Stomach (tissue), 9 donors: Measurements from ENCODE around the gene NUDT1. TPM values are rescaled to one million over a fixed set of nuclear protein-coding genes. Genes with fewer than 3 reads are reported as not detected.

Experiments
- DNase-seq, 2 donors: peaks; one replicate each; pipeline versions ENCODE4 v3.0.0 to v3.0.0-alpha.2; 2013 to 2019
- H3K27ac ChIP-seq, 5 donors: fragments of 200-600 bp in 4 of 5; sonication (generic) in 4 of 5; one replicate each; pipeline ENCODE4 v1.5.1; 2013 to 2019; ENCODE audit warnings: mild to moderate bottlenecking in 1 of 5, moderate library complexity in 1 of 5
- H3K27me3 ChIP-seq, 3 donors: fragments of 200-600 bp; sonication (generic); one replicate each; pipeline ENCODE4 v1.5.1; 2017 to 2019; ENCODE audit warnings: mixed run types in 1 of 3
- H3K36me3 ChIP-seq, 4 donors: fragments of 200-600 bp; sonication (generic); 1 replicate in 3 of 4; 2 replicates in 1 of 4; pipeline ENCODE4 v1.5.1; 2016 to 2019
- H3K4me1 ChIP-seq, 4 donors: fragments of 200-600 bp; sonication (generic); one replicate each; pipeline ENCODE4 v1.5.1; 2016 to 2019
- H3K4me3 ChIP-seq, 4 donors: fragments of 200-600 bp; sonication (generic) in 3 of 4; one replicate each; pipeline ENCODE4 v1.5.1; 2016 to 2019; ENCODE audit warnings: mild to moderate bottlenecking in 1 of 4
- H3K9me3 ChIP-seq, 4 donors: fragments of 200-600 bp; sonication (generic); one replicate each; pipeline ENCODE4 v1.5.1; 2016 to 2019
- EP300 ChIP-seq: sonication (generic); formaldehyde crosslinking; IDR thresholded peaks from one replicate; pipeline ENCODE4 v1.6.1; 2017; ENCODE audit warnings: antibody characterized with exemption
- POLR2A ChIP-seq, 4 donors: fragments of 450-650 bp; IDR thresholded peaks; one replicate each; pipeline ENCODE4 v1.6.1; 2016; ENCODE audit warnings: antibody characterized with exemption in 4 of 4, control low read depth in 2 of 4, mild to moderate bottlenecking in 1 of 4, moderate library complexity in 1 of 4
- POLR2AphosphoS5 ChIP-seq, 3 donors: sonication (generic); formaldehyde crosslinking; IDR thresholded peaks; one replicate each; pipeline ENCODE4 v1.6.1; 2016; ENCODE audit warnings: antibody characterized with exemption in 3 of 3
- WGBS, 5 donors: extraction: QIAGEN DNeasy Blood & Tissue Kit in 3 of 5; methylation state at CpG; one replicate each; pipeline versions ENCODE4 v1.1.5 to v1.1.7; 2013 to 2018; 5-methylcytosine and 5-hydroxymethylcytosine counted together
- intact Hi-C: fragments of 100-400 bp; cut with DNase I; formaldehyde crosslinking; loops from one replicate; pipeline ENCODE4 v1.15.1; 2023; ENCODE audit warnings: low total_unique reads
- polyA plus RNA-seq, 3 donors: library from polyadenylated mRNA; stranded (reverse); fragments of 200-250 nt; gene quantifications; one replicate each; pipeline ENCODE4 v1.2.3, GENCODE V29; 2013
- total RNA-seq, 5 donors: library from RNA; depleted of rRNA; stranded (reverse); fragments of >200 nt; gene quantifications; one replicate each; pipeline versions ENCODE4 v1.1.0 to v1.2.3, GENCODE V29; 2014 to 2016
- TF ChIP-seq, protein P1 (sequence below), 7 experiments: fragments of 450-650 bp in 4 of 7; fragments of 200-600 bp in 3 of 7; sonication (generic) in 3 of 7; IDR thresholded peaks; one replicate each; pipeline ENCODE4 v1.5.1; 2016 to 2019; ENCODE audit warnings: antibody characterized with exemption in 7 of 7, control low read depth in 2 of 7, mild to moderate bottlenecking in 1 of 7
- donor health status: healthy with polysubstance abuse.
- donor health status: Bipolar disorder and iron deficiency.
- donor health status: healthy.

NUDT1 gene
- total and polyA plus RNA-seq, 8 donors, result 4.6 to 37.1 (median 12.0) TPM; not detected in 2

DNA sequence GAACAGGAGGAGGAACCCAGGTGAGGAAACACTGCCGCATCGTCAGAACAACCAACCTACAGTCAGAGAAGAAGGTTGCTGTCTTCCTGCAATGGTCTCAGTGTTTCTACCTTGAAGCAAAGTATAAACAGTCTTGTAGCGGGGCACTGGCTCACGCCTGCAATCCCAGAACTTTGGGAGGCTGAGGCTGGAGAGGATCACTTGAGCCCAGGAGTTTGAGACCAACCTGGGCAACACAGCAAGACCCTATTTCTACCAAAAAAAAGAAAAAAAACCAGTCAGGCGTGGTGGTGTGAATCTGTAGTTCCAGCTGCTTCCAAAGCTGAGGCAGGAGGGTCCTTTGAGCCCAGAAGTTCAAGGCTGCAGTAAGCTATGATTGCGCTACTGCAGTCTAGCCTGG is 48.9 kb downstream of the NUDT1 start:
- TF ChIP-seq POLR2A (IDR thresholded peaks at IDR 0.05) (no peak), POLR2AphosphoS5 (IDR thresholded peaks at IDR 0.05) (no peak), EP300 (no peak)
- TF ChIP-seq, protein P1, sequence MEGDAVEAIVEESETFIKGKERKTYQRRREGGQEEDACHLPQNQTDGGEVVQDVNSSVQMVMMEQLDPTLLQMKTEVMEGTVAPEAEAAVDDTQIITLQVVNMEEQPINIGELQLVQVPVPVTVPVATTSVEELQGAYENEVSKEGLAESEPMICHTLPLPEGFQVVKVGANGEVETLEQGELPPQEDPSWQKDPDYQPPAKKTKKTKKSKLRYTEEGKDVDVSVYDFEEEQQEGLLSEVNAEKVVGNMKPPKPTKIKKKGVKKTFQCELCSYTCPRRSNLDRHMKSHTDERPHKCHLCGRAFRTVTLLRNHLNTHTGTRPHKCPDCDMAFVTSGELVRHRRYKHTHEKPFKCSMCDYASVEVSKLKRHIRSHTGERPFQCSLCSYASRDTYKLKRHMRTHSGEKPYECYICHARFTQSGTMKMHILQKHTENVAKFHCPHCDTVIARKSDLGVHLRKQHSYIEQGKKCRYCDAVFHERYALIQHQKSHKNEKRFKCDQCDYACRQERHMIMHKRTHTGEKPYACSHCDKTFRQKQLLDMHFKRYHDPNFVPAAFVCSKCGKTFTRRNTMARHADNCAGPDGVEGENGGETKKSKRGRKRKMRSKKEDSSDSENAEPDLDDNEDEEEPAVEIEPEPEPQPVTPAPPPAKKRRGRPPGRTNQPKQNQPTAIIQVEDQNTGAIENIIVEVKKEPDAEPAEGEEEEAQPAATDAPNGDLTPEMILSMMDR (IDR thresholded peaks at IDR 0.05), result no peak
- WGBS, 5 donors, result 94 to 100% (median 96%) methylated on average over 6 of the region's 6 CpGs
- Histone ChIP-seq H3K4me3 (no peak overlapping the region), H3K4me1 (no peaks in the 10 kb centered on the region), H3K9me3 (no peaks in the 10 kb centered on the region), H3K27me3 (no peaks in the 10 kb centered on the region), H3K27ac (no peak overlapping the region), H3K36me3 (peaks cover 0 to 8% (median 3%) of the 10 kb centered on the region in 4 donors)
- intact Hi-C loops, result no loop called here
- no peak for DNase-seq

DNA sequence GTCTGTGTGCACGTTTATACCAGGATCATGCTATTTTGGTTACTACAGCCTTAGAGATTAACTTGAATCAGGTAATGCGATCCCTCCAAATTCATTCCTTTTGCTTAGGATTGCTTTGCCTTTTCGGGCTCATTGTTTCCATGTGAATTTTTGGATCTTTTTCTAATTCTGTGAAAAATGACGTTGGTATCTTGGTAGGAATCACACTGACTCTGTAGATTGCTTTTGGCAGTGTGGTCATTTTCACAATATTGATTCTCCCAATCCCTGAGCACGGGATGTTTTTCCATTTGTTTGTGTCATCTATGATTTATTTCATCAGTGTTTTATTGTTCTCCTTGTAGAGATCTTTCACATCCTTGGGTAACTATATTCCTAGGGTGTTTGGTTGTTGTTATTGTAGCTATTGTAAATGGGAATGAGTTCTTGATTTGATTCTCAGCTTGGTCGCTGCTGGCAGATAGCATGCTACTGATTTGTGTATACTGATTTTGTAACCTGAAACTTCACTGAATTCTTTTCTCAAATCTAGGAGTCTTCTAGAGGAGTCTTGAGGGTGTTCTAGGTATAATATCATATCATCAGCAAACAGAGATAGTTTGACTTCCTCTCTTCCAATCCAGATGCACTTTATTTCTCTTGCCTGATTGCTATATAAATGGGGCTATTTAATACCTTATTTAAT is 54.1 kb downstream of the NUDT1 start:
- Histone ChIP-seq H3K36me3 (no peaks in the 10 kb centered on the region), H3K27ac (no peak overlapping the region), H3K9me3 (no peaks in the 10 kb centered on the region), H3K4me1 (peaks cover 0 to 6% (median 0%) of the 10 kb centered on the region in 4 donors), H3K4me3 (no peak overlapping the region), H3K27me3 (no peaks in the 10 kb centered on the region)
- 74 to 83% (median 79%) methylated on average over 6 of the region's 6 CpGs for WGBS, 5 donors
- TF ChIP-seq POLR2AphosphoS5 (IDR thresholded peaks at IDR 0.05) (no peak), POLR2A (IDR thresholded peaks at IDR 0.05) (no peak), EP300 (no peak)
- TF ChIP-seq, protein P1 (IDR thresholded peaks at IDR 0.05), result no peak
- DNase-seq, result no peak
- intact Hi-C loops, result no loop called here

DNA sequence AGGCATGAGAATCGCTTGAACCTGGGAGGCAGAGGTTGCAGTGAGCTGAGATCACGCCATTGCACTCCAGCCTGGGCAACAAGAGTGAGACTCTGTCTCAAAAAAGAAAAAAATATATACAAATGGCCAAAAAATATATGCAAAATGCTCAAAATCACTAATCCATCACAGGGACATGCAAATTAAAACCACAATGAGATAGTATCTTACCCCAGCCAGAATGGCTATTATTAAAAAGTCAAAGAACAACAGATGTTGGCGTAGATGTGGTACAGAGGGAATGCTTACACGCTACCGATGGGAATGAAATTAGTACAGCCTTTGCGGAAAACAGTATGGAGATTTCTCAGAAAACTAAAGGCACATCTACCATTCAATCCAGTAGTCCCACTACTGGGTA is 54.8 kb downstream of the NUDT1 start:
- Histone ChIP-seq H3K36me3 (no peaks in the 10 kb centered on the region), H3K9me3 (no peaks in the 10 kb centered on the region), H3K4me3 (no peak overlapping the region), H3K4me1 (peaks cover 0 to 6% (median 0%) of the 10 kb centered on the region in 4 donors), H3K27ac (no peak overlapping the region), H3K27me3 (no peaks in the 10 kb centered on the region)
- WGBS, 5 donors, result 95 to 99% (median 98%) methylated on average over 6 of the region's 6 CpGs
- DNase-seq, result no peak
- TF ChIP-seq POLR2A (IDR thresholded peaks at IDR 0.05), result no peak
- no peak for TF ChIP-seq EP300
- TF ChIP-seq, protein P1 (IDR thresholded peaks at IDR 0.05), result no peak
- no peak for TF ChIP-seq POLR2AphosphoS5 (IDR thresholded peaks at IDR 0.05)
- intact Hi-C loops, result no loop called here

DNA sequence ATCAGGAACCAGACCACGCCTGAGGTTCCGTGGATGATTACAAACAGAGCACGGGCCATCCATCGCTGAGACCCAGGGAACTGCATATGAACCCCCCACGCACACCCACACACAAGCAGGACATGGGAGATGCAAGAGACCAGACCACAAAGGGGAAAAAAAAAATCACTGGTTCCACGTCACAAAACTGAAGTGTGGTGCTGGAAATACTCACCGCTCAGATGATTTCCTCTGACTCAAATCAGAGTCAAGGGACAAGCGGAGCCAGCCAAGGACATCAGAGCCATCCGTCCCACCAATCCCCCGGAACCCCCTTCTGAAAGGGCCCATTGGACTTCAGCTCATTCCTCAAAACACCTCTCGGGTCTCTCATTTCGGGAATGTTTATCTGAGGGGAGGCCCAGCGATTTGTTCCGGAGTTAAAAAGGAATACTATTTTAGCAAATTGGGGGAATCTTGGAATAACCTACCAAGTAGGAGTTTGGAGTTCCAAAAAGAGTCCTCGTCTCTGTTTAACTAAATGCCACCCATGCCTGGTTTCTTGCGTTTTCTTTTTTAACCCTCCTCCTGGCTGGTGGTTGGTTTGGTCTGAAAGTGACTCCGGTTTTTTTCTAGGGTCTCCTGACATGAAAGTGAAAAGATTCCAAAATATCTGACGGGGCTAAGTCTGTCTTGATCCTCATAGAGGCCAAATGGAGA is 57.3 kb downstream of the NUDT1 start:
- TF ChIP-seq, protein P1 (IDR thresholded peaks at IDR 0.05), result no peak
- TF ChIP-seq POLR2AphosphoS5 (IDR thresholded peaks at IDR 0.05) (no peak), POLR2A (IDR thresholded peaks at IDR 0.05) (no peak), EP300 (no peak)
- Histone ChIP-seq H3K27me3 (no peaks in the 10 kb centered on the region), H3K9me3 (no peaks in the 10 kb centered on the region), H3K27ac (peak overlapping the region; percentile 30 to 67 (median 54)), H3K4me1 (peaks cover 0 to 6% (median 3%) of the 10 kb centered on the region in 4 donors), H3K4me3 (no peak overlapping the region), H3K36me3 (no peaks in the 10 kb centered on the region)
- intact Hi-C loops, result no loop called here
- WGBS, 5 donors, result 65 to 86% (median 81%) methylated on average over 18 of the region's 18 CpGs
- DNase-seq, result peak in 1 of 2 donors; percentile 60
